ENCODE results near the gene MOB3B.

Gene MOB3B

DNA sequence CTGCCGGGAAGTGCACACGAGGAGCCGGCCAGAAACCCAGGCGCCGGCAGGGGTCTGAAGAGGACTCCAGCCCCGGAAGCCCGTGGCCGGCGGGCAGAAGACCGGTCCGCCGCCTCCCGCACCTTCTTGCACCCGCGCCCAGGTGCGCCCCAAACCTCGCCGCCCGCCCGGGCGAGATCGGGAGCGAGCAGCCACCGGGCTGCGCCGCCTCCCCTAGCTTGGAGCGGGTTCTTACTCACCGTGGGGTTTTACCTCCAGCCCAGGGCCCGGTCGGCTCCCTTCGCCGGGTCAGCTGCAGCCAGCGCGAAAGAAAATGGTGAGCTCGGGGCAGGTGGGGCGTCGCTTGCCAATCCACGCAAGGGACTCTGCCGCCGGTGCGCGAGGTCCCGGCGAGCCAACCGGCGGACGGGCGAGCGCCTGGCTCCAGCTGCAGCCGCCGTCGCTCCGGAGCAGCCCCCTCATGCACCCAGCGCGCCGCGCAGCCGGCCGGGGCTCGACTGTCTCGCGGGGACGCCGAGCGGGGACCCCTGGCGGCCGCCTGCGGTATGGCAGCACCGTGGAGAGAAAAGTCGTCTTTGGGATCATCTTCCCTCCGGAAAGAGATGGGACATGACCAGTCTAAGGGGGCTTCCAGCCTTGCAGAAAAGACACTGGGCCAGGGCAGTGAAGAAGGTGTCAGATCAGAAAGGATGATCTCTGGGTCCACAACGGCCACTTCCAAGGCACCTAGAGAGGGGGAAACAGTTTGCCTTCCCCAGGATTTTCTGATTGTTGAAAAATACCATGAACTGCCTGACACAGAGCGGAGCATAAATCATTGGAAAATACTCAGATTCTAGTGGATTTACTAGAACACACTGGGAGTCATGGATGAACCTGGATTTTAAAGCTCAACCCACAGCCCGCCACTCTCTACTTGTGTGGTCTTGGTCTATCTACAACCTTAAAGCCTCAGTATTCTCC lies at the start of gene MOB3B:
Gene MOB3B, minus strand, starts transcription at position 499 of the 963 bp plus-strand sequence. CDS start 74,264 bp downstream, outside the sequence.
- DNase-seq (ENCODE audit: low read depth), result no peak

DNA sequence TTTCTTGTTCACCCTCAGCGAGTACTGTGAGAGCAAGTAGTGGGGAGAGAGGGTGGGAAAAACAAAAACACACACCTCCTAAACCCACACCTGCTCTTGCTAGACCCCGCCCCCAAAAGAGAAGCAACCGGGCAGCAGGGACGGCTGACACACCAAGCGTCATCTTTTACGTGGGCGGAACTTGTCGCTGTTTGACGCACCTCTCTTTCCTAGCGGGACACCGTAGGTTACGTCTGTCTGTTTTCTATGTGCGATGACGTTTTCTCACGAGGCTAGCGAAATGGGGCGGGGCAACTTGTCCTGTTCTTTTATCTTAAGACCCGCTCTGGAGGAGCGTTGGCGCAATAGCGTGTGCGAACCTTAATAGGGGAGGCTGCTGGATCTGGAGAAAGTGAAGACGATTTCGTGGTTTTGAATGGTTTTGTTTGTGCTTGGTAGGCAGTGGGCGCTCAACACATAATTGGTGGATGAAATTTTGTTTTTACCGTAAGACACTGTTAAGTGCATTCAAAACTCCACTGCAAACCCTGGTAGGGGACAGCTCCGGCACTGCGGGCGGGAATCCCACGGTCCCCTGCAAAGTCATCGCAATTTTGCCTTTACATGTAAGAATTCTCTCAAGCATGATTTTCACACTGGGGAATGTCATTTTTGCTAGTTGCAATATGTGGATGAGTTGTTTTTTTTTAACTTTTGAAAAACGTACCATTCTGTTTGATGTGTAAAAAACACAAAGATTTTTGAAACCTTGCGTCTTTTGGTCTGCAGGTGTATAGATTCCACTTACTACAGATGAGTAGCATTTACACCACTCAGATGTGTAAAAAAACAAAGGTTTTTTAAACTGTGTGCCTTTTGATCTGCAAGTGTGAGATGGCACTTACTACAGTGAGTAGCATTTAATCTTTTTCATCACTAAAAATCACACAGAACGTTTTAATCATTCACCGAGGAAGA lies 44.3 kb upstream of the MOB3B start:
- DNase-seq (ENCODE audit: low read depth), result peak; percentile 98

DNA sequence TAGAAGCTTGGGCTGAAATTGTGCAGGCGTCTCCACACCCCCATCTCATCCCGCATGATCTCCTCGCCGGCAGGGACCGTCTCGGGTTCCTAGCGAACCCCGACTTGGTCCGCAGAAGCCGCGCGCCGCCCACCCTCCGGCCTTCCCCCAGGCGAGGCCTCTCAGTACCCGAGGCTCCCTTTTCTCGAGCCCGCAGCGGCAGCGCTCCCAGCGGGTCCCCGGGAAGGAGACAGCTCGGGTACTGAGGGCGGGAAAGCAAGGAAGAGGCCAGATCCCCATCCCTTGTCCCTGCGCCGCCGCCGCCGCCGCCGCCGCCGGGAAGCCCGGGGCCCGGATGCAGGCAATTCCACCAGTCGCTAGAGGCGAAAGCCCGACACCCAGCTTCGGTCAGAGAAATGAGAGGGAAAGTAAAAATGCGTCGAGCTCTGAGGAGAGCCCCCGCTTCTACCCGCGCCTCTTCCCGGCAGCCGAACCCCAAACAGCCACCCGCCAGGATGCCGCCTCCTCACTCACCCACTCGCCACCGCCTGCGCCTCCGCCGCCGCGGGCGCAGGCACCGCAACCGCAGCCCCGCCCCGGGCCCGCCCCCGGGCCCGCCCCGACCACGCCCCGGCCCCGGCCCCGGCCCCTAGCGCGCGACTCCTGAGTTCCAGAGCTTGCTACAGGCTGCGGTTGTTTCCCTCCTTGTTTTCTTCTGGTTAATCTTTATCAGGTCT lies 43.5 kb upstream of the MOB3B start, which contains the start of gene C9orf72:
Gene C9orf72, minus strand, starts transcription at position 564 of the 716 bp plus-strand sequence. CDS start 6,361 bp downstream, outside the sequence.
- peak; percentile 12 for DNase-seq (ENCODE audit: low read depth)

DNA sequence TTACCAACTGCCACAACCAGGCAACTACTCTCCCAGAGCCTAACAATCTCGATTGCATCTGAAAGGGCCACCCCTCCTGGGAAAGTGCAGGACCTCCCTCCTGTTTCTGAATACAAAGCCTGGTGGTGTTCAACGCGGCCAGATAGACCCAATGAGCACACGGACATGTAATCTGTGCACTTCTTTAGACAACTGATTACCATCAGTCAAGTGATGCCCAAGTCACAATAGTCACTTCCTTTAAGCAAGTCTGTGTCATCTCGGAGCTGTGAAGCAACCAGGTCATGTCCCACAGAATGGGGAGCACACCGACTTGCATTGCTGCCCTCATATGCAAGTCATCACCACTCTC lies 42.9 kb upstream of the MOB3B start:
- peak; percentile 10 for DNase-seq (ENCODE audit: low read depth)

DNA sequence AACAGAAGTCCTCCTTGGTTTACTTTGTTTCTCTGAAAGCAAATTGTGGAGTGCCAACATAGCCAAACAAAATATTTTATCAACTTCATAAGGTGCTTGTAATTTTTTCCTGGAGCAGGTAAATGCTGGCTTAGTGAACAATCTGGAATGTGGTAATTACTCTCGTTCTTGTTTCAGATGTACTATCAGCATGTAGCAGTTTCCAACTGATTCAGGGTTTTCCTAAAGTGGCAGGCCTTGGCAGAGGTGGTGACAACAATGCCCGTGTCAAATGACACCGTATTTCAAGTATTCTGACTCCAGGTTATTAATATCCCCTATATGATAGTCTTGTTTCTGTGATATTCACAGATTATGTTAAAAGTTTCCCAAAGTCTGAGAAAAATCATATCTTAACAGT lies 42.4 kb upstream of the MOB3B start:
- no peak for DNase-seq (ENCODE audit: low read depth)

DNA sequence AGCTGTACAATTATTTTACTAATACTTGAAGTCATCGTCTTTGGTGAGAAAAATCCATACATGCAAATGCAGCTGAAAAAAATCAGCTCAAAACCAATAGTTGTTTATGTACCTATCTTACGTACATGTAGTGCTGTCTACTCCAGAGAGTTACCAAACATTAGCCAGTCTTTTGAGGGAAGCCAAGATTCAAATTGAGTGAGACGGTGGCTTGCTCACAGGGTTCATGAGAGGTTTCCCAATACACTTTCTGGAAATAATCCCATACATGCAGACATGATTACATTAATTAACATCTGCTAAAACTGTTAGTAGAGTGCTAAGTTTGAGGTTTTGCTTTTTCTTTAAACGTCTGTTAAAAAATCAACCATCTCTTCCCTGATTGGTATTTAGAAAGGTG lies 41.4 kb upstream of the MOB3B start:
- DNase-seq (ENCODE audit: low read depth), result no peak

DNA sequence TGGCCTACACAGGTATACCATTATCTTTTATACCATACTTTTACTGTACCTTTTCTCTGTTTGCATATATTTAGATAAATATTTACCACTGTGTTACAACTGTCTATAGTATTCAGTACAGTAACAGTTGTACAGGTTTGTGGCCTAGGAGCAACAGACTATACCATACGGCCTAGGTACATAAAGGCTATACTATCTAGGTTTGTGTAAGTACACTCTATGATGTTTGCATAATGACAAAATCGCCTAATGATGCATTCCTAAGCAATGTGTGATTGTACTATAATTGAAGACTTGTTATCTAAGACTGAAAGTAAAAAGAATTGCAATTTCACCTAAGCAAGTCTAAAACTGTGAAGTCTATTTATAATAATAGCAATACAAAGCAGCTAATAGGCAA lies 39.8 kb upstream of the MOB3B start:
- DNase-seq (ENCODE audit: low read depth), result no peak

DNA sequence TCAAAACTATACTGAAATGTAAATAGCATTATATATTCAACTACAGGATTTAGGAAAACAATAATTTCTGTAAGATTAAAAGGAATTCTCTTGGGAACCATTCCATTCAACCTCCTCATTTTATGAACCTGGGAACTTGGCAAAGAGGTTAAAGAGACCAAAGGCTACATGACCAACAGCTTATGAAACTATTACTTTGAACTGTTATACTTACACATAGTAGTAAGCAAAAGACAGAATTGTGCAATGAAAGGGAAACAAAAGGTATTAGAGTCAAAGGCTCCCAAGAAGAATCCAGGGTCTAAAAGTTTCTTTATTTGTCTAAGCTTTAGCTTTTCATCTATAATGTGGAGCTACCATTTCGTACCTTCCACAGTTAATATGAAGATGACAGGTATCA lies 36.5 kb upstream of the MOB3B start:
- peak; percentile 5 for DNase-seq (ENCODE audit: low read depth)

DNA sequence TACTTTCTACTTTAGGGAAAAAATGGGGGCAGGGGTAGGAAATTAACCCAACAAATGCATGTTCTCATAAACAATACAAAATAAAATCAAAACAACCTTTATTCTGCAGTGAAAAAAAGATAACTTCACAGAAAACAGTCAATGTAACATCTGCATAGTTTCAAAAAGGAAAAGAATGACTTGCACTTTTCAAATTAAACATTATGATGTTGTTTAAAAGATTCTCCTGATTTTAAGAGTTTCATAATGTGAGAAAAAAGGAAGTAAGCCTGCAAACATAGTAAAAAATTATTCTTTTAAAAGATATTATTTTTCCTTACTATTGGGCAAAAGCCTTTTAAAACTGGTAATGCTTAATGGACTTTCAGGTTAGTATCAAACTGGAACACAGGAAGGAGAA lies 36.1 kb upstream of the MOB3B start:
- no peak for DNase-seq (ENCODE audit: low read depth)

DNA sequence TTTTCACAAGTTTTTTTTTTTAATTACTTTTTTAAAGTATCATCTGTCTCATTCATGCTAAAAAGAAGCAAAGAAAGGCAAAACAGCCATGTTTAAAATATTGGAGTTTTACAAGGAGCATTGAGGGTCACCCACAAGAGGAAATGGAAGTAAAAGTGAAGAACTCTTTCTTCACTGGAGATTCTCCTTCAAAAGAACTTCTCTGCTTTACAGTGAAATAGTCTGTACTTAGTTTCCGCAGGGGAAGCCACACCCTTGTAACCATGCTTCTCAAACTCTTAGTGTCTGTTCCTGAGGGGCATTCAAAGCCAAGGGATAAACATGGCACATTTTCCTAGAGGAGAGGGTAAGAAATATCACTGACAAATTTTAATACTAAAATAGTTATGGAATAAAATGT lies 35.1 kb upstream of the MOB3B start:
- DNase-seq (ENCODE audit: low read depth), result no peak

DNA sequence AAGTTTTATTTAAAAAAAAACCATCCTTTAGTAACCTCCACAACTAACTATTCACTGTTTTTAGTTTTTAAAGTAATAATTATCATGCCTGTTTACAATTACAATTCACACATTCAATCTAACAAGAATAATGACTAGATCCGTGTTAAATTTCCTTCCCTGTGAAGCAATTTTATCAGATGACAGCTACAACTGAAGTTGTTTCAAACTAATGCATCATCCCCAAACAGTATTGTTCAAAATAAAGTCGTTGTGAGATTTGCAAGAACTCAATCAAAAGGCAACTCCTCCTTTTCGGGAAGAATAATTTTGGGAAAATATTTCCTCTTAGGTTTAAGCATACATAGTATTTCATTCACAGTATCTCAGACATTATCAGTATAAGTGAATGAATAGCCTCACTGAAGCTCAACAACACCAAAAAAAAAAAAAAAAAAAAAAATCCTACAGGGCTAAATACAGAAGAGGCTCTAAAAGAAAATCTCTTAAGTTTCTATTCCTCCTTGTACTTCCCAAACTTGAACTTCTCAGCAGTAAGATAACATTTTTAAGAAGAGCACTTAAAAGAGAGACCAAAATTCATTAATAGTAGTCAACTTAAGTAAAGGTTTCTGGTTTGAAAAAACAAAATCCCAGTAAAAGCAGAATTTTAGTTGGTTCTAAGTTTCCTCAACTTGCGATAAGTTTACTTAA lies 34.3 kb upstream of the MOB3B start:
- DNase-seq (ENCODE audit: low read depth), result no peak

DNA sequence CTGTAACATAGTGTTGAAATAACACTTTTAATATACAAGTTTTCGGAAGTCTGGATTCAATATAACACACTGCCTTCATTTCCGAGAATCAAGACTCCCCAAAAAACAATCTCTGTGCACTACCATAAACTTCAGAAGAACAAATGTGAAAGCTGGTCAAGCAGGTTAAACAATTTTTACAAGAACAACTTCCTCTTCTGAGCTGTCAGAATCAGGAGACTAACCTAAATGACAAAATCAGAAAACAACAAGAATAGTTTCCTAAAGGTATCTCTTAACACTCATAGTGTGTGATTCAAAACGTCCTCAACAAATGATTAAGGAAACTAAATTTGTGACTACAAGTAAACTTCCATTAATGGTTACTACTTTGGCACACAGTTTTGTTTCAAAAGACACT lies 32.1 kb upstream of the MOB3B start:
- DNase-seq (ENCODE audit: low read depth), result no peak

DNA sequence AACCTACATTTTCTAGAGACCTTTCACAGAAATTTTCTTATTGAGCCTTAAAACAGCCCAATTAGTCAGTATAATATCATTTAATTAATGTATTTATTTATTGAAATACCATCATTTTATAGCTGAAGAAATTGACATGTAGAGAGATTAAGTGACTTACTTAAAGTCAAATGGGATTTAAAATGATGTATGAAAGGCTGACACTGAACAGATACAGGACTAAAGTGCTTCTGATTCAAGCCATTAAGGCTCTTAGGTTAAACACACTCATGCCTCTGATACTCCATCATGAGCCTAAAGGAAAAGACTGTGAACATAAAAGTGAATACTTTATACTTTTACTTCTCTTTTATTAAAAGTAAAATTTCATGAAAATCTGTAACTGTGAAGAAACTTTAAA lies 30.8 kb upstream of the MOB3B start:
- no peak for DNase-seq (ENCODE audit: low read depth)

DNA sequence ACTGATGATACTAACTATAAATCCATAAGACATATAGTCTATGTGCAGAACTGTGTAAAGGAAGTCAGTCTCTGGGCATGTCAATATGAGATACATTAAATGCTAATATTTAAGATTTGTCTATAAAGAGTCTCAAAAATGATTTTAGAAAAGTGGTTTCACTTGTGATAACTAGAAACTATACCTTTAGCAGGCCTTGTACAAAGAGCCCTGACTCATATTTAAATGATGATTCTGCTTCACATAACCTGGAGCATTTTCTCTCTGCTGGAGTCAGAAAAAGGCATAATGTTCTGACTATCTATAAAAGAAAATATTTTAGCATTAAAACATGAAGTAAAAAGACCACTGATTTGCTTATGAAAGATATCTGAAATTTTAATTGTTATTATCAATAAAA lies 28.7 kb upstream of the MOB3B start:
- no peak for DNase-seq (ENCODE audit: low read depth)

DNA sequence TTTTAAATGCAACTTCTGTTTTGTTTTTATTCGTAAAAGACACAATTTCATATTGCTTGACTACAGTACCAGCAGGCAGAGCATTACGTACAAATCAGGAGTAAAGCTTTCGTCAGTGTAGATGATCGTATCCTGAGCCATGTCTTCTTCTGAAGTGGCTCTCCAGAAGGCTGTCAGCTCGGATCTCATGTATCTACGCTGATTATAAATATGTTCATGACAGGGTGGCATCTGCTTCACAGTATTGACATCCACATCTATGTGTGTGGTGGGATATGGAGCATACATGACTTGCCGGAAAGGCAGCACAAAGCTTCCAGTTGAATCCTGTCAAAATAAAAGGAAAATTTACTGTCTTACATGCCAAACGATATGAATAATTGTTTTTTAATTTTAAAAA lies 26.9 kb upstream of the MOB3B start:
- no peak for DNase-seq (ENCODE audit: low read depth)

DNA sequence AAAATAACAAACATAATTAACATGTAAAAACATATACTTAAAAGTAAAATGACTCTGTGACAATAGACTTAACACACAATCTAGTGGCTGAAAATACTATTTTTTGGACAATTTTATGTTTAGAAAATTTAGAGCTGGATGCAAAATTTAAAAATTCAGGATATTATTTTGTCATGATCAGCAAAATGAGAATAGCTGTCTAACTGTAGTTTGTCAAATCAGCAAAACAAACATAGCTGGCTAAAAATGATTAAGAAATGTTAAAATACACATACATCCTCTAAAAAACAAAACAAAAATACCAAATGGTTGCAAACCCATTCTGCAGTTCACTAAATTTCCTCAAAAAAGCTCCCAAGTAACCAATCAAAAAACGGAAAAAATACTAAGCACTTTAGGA lies 25.1 kb upstream of the MOB3B start:
- no peak for DNase-seq (ENCODE audit: low read depth)

DNA sequence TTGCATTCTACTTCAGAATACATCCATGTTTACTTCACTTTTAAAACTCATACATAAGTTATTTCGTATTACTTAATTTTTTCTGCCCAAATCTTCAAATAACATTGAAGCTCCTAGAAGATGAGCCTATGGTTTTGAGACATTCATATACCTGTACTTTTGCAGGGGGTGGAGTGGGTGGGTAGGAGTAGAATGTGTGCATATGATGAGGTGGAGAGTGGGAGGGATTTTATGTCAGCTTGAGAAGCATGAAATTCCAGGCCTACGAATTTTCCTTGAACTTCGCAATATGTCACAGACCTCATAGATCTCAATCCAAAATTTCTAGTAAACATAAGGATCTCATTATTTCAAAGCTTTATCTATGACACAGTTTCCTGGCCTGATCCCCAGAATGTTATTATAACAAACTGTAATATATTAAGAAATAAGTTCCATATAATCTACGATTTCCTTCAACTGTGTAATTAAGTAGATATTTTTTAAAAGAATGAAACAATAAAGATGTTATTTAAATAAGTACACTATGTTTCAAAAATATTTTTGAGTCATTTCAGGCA lies 19.7 kb upstream of the MOB3B start:
- no peak for DNase-seq (ENCODE audit: low read depth)

DNA sequence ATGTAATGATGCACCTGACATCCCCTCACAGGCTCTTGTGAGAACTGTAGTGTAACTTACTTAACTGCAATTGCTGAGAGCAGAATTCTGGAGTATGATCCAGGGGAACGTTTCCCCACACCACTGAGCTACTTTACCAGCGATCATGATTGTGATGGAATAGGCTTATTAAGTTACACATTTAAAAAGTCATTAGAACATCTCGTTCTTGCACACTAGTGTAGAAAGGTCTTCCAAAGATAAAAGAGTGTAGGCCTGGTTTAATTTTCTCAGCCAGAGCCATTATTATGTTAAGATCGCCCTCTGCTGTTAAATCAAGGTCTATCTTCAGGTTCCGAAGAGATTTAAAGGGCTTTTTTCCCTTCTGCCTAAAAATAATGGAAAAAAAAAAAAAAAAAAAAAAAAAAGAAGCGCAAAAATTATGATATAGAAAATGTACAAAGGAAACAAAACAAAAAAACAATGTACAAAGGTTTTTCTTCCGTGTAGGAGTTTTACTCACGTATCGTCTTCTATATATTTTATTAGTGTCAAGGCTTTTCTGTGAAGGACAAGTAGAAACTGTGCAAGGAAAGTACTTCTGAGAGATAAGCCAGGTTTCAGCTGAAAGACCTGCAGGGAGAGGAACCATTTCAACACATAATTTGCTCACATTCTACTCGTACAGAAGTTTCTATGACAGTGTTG lies 18.6 kb upstream of the MOB3B start:
- no peak for DNase-seq (ENCODE audit: low read depth)

DNA sequence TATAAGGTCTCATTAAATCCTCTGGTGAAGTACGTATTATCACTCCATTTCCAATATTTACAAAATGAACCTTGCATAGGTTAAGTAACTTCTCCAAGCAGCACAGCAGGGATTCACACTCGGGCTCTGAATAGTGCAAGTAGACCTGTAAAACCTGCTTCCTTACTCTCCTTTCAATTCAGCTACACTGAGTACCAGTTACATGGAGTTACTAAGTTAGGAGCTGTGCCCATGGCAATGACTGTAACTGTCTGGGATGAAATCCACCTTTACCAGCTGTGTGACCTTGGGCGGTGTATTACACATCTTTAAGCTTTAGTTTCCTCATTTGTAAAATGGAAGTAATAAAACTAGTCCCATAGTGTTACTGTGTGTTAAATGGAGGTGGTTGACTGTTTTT lies 15.9 kb upstream of the MOB3B start:
- no peak for DNase-seq (ENCODE audit: low read depth)

DNA sequence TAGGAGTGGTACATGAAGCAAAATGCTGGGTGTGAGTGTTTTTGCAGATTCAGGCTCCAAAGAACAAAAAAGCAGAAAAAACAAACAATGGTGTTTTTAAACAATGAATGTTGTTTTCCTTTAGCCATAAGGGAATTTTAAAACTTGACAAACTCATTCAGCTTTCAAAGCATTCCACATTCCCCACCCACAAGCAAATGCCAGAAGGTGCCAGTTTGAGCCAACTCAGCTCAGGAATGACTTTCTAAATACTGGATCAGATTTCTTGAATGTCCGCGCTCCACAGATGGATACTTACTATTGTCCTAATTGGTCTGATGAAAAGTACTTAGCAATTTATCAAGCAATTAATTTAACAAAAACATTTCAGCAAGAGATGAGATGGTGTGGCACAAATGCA lies 12.9 kb upstream of the MOB3B start:
- no peak for DNase-seq (ENCODE audit: low read depth)

DNA sequence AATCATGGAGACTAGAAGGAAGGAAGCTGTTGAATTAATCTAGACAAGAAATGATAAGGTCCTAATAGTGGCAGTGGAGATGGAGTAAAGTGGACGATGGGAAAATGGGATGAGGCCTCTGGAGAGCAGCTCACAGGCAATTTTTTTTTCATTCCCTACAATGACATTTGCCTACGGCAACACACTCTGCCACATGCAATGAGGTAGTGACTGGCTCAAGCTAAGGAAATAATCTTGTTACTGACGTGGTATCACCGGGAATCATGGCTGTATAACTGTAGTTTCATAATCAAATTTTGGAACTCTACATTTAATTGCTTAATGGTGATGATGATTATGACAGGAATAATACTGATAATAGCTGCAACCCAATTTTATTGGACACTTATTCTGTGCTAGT lies 12.1 kb upstream of the MOB3B start:
- no peak for DNase-seq (ENCODE audit: low read depth)
